HL-60 (cell line): ENCODE measurements around the gene INPP5B.

Experiments
- POLR2AphosphoS5 ChIP-seq: IDR thresholded peaks from 2 replicates; pipeline ENCODE4 v1.6.1; 2012; ENCODE audit warnings: low read depth
- TF ChIP-seq, protein P1 (sequence below): IDR thresholded peaks from one replicate; pipeline ENCODE4 v1.5.1; 2011; ENCODE audit warnings: low read length, control low read depth, inconsistent platforms; ENCODE audit not compliant: insufficient read depth

DNA sequence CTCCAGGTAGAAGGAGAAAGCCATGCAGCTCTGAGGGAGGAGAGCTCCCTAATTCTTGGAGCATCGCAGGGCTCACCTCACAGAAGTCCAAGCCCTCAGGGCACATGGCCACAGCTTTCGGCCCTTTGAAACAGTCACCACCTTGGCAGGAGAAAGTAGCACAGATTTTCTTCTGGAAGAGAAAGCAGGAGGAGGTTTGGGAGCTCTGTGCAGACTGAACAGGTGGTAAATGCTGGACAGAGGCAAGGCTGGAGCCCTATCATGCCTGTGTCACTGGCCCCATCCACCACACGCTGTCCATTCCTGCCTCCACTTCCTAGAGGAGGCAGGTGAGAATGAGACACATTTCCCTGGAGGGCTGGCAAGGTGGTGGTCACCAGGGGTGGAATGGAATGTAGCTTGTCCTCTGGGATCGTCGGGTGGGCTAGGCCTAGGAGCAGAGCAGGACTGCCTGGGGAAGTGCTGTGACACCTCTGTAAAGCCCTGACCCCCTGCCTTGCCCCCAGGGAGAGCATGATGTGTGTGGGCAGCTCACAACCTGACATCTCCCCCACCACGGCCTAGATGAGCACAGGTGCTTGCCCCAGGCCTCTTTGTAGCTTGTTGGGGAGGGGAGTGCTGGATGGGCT, 2.8 kb upstream of the INPP5B start:
- no peak for TF ChIP-seq POLR2AphosphoS5
- TF ChIP-seq, protein P1, sequence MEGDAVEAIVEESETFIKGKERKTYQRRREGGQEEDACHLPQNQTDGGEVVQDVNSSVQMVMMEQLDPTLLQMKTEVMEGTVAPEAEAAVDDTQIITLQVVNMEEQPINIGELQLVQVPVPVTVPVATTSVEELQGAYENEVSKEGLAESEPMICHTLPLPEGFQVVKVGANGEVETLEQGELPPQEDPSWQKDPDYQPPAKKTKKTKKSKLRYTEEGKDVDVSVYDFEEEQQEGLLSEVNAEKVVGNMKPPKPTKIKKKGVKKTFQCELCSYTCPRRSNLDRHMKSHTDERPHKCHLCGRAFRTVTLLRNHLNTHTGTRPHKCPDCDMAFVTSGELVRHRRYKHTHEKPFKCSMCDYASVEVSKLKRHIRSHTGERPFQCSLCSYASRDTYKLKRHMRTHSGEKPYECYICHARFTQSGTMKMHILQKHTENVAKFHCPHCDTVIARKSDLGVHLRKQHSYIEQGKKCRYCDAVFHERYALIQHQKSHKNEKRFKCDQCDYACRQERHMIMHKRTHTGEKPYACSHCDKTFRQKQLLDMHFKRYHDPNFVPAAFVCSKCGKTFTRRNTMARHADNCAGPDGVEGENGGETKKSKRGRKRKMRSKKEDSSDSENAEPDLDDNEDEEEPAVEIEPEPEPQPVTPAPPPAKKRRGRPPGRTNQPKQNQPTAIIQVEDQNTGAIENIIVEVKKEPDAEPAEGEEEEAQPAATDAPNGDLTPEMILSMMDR: no peak
